Spleen (tissue), 7 donors: ENCODE results near the gene OBSL1.

Source experiments
- POLR2A ChIP-seq, 3 donors: fragments of 450-650 bp; IDR thresholded peaks; one replicate each; pipeline ENCODE4 v1.5.1; 2017; ENCODE audit warnings: antibody characterized with exemption in 3 of 3, mild to moderate bottlenecking in 1 of 3
- POLR2AphosphoS5 ChIP-seq, 3 donors: sonication (generic); formaldehyde crosslinking; IDR thresholded peaks; one replicate each; pipeline ENCODE4 v1.5.1; 2017; ENCODE audit warnings: antibody characterized with exemption in 3 of 3
- TF ChIP-seq, protein P1 (sequence below), 11 experiments: fragments of 200-600 bp in 7 of 11; fragments of 450-650 bp in 4 of 11; sonication (generic) in 4 of 11; IDR thresholded peaks in 8 of 11; conservative IDR thresholded peaks in 3 of 11; 1 replicate in 7 of 11; 2 replicates in 4 of 11; pipeline versions ENCODE4 v1.4.0 to v1.8.0; 2016 to 2021; ENCODE audit warnings: antibody characterized with exemption in 11 of 11, inconsistent platforms in 4 of 11, mild to moderate bottlenecking in 1 of 11
- donor health status: DM: no; HTN: no; CAD: no; lungs with moderate emphysema.
- donor health status: DM: no; HTN: no; CAD: no.
- donor health status: DM: no; HTN: no; CAD: no.

- TF ChIP-seq, protein P1, sequence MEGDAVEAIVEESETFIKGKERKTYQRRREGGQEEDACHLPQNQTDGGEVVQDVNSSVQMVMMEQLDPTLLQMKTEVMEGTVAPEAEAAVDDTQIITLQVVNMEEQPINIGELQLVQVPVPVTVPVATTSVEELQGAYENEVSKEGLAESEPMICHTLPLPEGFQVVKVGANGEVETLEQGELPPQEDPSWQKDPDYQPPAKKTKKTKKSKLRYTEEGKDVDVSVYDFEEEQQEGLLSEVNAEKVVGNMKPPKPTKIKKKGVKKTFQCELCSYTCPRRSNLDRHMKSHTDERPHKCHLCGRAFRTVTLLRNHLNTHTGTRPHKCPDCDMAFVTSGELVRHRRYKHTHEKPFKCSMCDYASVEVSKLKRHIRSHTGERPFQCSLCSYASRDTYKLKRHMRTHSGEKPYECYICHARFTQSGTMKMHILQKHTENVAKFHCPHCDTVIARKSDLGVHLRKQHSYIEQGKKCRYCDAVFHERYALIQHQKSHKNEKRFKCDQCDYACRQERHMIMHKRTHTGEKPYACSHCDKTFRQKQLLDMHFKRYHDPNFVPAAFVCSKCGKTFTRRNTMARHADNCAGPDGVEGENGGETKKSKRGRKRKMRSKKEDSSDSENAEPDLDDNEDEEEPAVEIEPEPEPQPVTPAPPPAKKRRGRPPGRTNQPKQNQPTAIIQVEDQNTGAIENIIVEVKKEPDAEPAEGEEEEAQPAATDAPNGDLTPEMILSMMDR (IDR thresholded peaks at IDR 0.05 in 8 of 11, conservative IDR thresholded peaks at IDR 0.05 in 3 of 11), result no peak
- TF ChIP-seq POLR2AphosphoS5 (IDR thresholded peaks at IDR 0.05) (no peak), POLR2A (IDR thresholded peaks at IDR 0.05) (no peak)
These were observed 34.9 kb downstream of the OBSL1 start for GRCh38 chr2:219536425-219536824.
